ENCODE measurements around the gene TMEM39B. TPM values are rescaled to one million over a fixed set of nuclear protein-coding genes. Genes with fewer than 3 reads are reported as not detected.
A peak's percentile ranks its signal among the peaks of the same experiment; 100 is the strongest.
"Not testable (repeated sequence)": the region's sequence is repeated elsewhere in the genome, so short reads cannot be mapped to it uniquely, and the experiment has no call there.

Gene TMEM39B
- total RNA-seq, 1 donor from 2014 or later: 10.5 TPM

GRCh38 chr1:32113436-32113835, 40.7 kb downstream of the TMEM39B start:
- ATAC-seq: not testable (repeated sequence)

GRCh38 chr1:32114420-32114819, 41.7 kb downstream of the TMEM39B start:
- no peak for ATAC-seq

GRCh38 chr1:32115496-32115895, 42.8 kb downstream of the TMEM39B start:
- ATAC-seq: no peak

- no peak for ATAC-seq
Measured at GRCh38 chr1:32116531-32116930, 43.8 kb downstream of the TMEM39B start.

GRCh38 chr1:32122151-32122550, 49.4 kb downstream of the TMEM39B start:
- no peak for ATAC-seq

- ATAC-seq: peak; percentile 45
Measured at GRCh38 chr1:32123361-32123760, 50.6 kb downstream of the TMEM39B start.

GRCh38 chr1:32125313-32125712, 52.6 kb downstream of the TMEM39B start:
- ATAC-seq: no peak

- ATAC-seq: no peak
Measured at GRCh38 chr1:32126770-32127169, 54.0 kb downstream of the TMEM39B start.

GRCh38 chr1:32127409-32128198, 54.9 kb downstream of the TMEM39B start:
- ATAC-seq: no peak

- ATAC-seq: no peak
Measured at GRCh38 chr1:32128479-32128878, 55.7 kb downstream of the TMEM39B start.

- ATAC-seq: no peak
Measured at GRCh38 chr1:32128964-32129363, 56.2 kb downstream of the TMEM39B start.

GRCh38 chr1:32133950-32134280, 61.2 kb downstream of the TMEM39B start:
- not testable (repeated sequence) for ATAC-seq

GRCh38 chr1:32137111-32137510, 64.4 kb downstream of the TMEM39B start:
- ATAC-seq: no peak

- ATAC-seq: no peak
Measured at GRCh38 chr1:32138965-32139364, 66.2 kb downstream of the TMEM39B start.

- peak; percentile 78 for ATAC-seq
Measured at GRCh38 chr1:32142446-32143301, 69.9 kb downstream of the TMEM39B start.

- not testable (repeated sequence) for ATAC-seq
Measured at GRCh38 chr1:32143302-32143695, 70.6 kb downstream of the TMEM39B start.

- ATAC-seq: no peak
Measured at GRCh38 chr1:32144033-32144432, 71.3 kb downstream of the TMEM39B start.

- not testable (repeated sequence) for ATAC-seq
Measured at GRCh38 chr1:32147799-32148198, 75.1 kb downstream of the TMEM39B start.

GRCh38 chr1:32150847-32151246, 78.1 kb downstream of the TMEM39B start:
- ATAC-seq: no peak

- peak; percentile 41 for ATAC-seq
Measured at GRCh38 chr1:32151319-32151787, 78.6 kb downstream of the TMEM39B start.

All from esophagus mucosa (tissue), 1 donor.